ENCODE data around the gene MATK. TPM values are rescaled to one million over a fixed set of nuclear protein-coding genes. Genes with fewer than 3 reads are reported as not detected.

The MATK gene, protein sequence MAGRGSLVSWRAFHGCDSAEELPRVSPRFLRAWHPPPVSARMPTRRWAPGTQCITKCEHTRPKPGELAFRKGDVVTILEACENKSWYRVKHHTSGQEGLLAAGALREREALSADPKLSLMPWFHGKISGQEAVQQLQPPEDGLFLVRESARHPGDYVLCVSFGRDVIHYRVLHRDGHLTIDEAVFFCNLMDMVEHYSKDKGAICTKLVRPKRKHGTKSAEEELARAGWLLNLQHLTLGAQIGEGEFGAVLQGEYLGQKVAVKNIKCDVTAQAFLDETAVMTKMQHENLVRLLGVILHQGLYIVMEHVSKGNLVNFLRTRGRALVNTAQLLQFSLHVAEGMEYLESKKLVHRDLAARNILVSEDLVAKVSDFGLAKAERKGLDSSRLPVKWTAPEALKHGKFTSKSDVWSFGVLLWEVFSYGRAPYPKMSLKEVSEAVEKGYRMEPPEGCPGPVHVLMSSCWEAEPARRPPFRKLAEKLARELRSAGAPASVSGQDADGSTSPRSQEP
- total RNA-seq (10 to 100 TPM in 4 of 5 donors, 1 to 10 TPM in 1; 9.2 to 41.4 (median 20.6) TPM), total RNA-seq (7.3 to 110 (median 37.9) reads per million in 29 experiments)
- total RNA-seq (2013), result 66.8 TPM

DNA sequence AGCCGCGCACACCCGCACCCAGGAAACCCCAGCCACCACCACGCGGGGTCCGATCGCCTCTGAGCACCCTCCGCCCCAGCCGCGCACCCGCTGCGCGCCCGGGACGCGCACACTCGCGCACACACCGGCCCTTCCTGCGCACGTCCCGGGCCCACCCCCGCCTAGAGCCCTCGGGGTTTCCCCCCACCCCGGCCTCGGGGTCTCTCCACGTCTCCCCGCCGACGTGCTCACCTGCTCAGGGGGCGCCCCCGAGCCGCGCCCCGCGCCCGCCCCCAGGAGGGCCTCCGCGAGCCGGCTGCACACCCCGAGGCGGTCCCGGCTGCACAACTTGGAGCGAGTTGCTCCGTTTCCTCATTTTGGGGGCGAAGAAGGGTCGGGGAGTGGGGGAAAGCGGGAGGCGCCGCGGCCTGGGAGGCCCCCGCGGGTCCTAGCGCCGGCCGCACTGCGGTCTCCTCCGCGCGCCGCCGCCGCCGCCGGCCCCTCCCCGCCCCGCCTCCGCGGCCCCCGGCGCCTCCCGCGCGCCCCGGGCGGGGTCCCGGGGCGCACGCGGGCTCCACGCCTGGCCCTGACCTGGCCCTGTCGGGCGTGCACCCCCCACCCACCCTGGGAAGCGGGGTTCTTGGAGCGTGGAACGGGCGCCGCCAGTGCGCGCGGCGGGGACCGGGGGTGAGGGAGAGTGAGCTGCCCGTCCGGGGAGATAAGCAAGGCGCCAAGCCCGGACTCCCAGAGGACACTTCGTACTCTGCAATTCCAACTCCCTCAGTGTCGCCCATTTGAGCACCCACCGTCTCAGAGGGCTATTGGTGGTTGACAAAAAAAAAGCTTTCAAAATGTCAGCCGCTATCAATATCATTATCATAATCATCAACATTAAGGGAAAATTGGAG, at the start of gene MATK:
MATK (minus strand) TSS at position 444 of the 887 bp plus-strand sequence. CDS start 1,246 bp downstream, outside the sequence.
- DNase-seq, result peak in 5 of 35 experiments; percentile 8 to 47 (median 22)
- CTCF ChIA-PET, result interaction anchor here in 1 of 2 donors (0.6 kb wide), 1 partner anchor 1149 kb away, joined by 4 read pairs; no protein-coding TSS in a partner anchor

DNA sequence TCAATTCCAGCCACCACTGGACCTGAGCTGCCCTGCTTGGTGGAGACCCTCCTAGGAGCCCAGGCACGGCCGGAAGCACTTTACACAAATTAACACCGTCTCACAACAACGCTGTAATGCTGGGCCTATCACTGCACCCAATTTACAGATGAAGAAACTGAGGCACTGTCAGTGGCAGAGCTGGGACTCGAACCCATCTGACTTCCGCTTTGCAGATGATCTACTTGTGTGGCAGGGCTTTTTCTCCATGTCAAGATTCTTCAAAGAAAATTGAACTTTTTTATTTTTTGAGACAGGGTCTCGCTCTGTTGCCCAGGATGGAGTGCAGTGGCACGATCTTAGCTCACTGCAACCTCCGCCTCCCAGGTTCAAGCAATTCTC, 48.9 kb upstream of the MATK start:
- ChIA-PET POLR2A (no interaction called here), CTCF (no interaction called here)
- no peaks in the 10 kb centered on the region for H3K36me3 Mint-ChIP-seq
- H3K27ac Mint-ChIP-seq, result no peak overlapping the region
- WGBS (ENCODE audit: insufficient coverage), result 90% methylated on average over 6 of the region's 9 CpGs
- Histone ChIP-seq H3K4me1 (ENCODE audit: control insufficient read depth in 1 of 2, extremely low read depth in 1 of 2, insufficient read depth in 2 of 2, low read length in 2 of 2) (no peaks in the 10 kb centered on the region), H3K4me3 (ENCODE audit: control insufficient read depth in 1 of 2, extremely low read depth in 1 of 2, low read length in 1 of 2) (no peak overlapping the region), H3K9me3 (no peaks in the 10 kb centered on the region), H3K27me3 (replicated peaks in 1 of 2; ENCODE audit: control insufficient read depth in 2 of 2, extremely low read depth in 1 of 2, insufficient read depth in 2 of 2, low read length in 1 of 2) (peaks cover 0 to 30% of the 10 kb centered on the region in 2 experiments), H3K36me3 (ENCODE audit: control insufficient read depth in 2 of 2, extremely low read depth in 1 of 2, insufficient read depth in 1 of 2, low read length in 1 of 2) (no peaks in the 10 kb centered on the region), H3K27ac (ENCODE audit: low read length) (no peak overlapping the region)
- ATAC-seq (replicated peaks in 1 of 4) (no peak), DNase-seq (no peak)
- H3K4me1 Mint-ChIP-seq, result peaks cover 0 to 7% (median 4%) of the 10 kb centered on the region in 3 donors
- H3K27me3 Mint-ChIP-seq, result peaks cover 0 to 6% of the 10 kb centered on the region in 2 donors
- H3K4me3 Mint-ChIP-seq, result no peak overlapping the region
- no peaks in the 10 kb centered on the region for H3K9me3 Mint-ChIP-seq

More for the DNA sequence above, at the start of gene MATK:
- no peaks in the 10 kb centered on the region for H3K27me3 Mint-ChIP-seq
- no peak within 1 kb of the TSS for H3K27ac ChIP-seq (ENCODE audit: low read length)
- peaks cover 8 to 16% of the 10 kb centered on the region in 2 donors for H3K36me3 ChIP-seq (ENCODE audit: control insufficient read depth in 2 of 2, extremely low read depth in 1 of 2, insufficient read depth in 1 of 2, low read length in 1 of 2)
- POLR2A ChIA-PET, result no interaction called here
- peaks cover under 1% of the 10 kb centered on the region for H3K9me3 ChIP-seq
- peaks cover 6 to 61% of the 10 kb centered on the region in 2 experiments for H3K4me1 ChIP-seq (ENCODE audit: control insufficient read depth in 1 of 2, extremely low read depth in 1 of 2, insufficient read depth in 2 of 2, low read length in 2 of 2)
- H3K36me3 Mint-ChIP-seq, result peaks cover 17% of the 10 kb centered on the region
- H3K4me1 Mint-ChIP-seq, result peaks cover 6 to 37% (median 21%) of the 10 kb centered on the region in 3 donors
- no peak within 1 kb of the TSS for H3K27ac Mint-ChIP-seq
- peak within 1 kb of the TSS; percentile 53 to 83 for H3K4me3 ChIP-seq (ENCODE audit: control insufficient read depth in 1 of 2, extremely low read depth in 1 of 2, low read length in 1 of 2)
- peaks cover 0 to 6% of the 10 kb centered on the region in 2 experiments for H3K27me3 ChIP-seq (replicated peaks in 1 of 2; ENCODE audit: control insufficient read depth in 2 of 2, extremely low read depth in 1 of 2, insufficient read depth in 2 of 2, low read length in 1 of 2)
- H3K9me3 Mint-ChIP-seq, result peaks cover 6 to 19% (median 13%) of the 10 kb centered on the region in 3 donors
- ATAC-seq (replicated peaks in 1 of 4), result peak; percentile 39 to 60 (median 54)
- H3K4me3 Mint-ChIP-seq, result peak within 1 kb of the TSS; percentile 71 to 80 (median 79)
- under 1% methylated on average over 76 of the region's 101 CpGs for WGBS (ENCODE audit: insufficient coverage)

DNA sequence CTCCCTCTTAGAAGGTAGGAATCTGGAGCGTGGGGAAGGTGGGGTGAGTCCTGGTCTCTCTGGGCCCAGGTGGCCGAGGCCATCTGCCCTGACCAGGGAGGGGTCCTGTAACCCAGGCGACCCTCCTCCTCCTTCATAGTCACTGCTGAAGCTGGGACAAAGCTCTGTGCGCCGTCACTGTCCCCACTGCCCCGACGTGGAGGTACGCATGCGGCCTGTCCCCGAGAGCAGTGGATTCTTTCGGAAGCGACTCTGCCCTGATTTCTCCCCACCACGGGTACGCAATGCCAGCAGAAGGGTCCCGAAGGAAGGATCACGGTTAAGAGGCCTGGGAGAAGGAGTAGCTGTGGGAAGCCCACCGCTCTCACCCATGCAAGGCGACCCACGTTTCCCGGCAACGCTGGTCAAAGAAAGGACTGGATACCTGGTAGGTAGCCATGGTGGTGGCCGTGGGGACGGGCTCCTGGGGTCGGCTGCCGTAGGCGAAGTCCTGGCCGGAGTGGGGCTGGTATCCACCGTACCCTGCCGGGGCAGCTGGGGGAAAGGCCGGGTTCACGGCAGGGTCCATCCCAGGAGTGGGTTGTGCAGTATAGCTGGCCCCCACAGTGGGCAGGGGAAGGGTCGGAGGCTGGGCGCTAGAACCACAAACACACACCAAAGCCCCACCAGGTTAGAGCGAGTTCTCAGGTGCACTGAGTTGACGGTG, 48.3 kb upstream of the MATK start:
- ChIA-PET CTCF (no interaction called here), POLR2A (no interaction called here)
- no peak overlapping the region for H3K27ac ChIP-seq (ENCODE audit: low read length)
- H3K9me3 ChIP-seq, result no peaks in the 10 kb centered on the region
- H3K4me3 Mint-ChIP-seq, result no peak overlapping the region
- H3K4me1 ChIP-seq (ENCODE audit: control insufficient read depth in 1 of 2, extremely low read depth in 1 of 2, insufficient read depth in 2 of 2, low read length in 2 of 2), result no peaks in the 10 kb centered on the region
- peaks cover 0 to 7% (median 4%) of the 10 kb centered on the region in 3 donors for H3K4me1 Mint-ChIP-seq
- no peak for ATAC-seq (replicated peaks in 1 of 4)
- H3K4me3 ChIP-seq (ENCODE audit: control insufficient read depth in 1 of 2, extremely low read depth in 1 of 2, low read length in 1 of 2), result no peak overlapping the region
- no peak overlapping the region for H3K27ac Mint-ChIP-seq
- H3K36me3 Mint-ChIP-seq, result no peaks in the 10 kb centered on the region
- no peaks in the 10 kb centered on the region for H3K36me3 ChIP-seq (ENCODE audit: control insufficient read depth in 2 of 2, extremely low read depth in 1 of 2, insufficient read depth in 1 of 2, low read length in 1 of 2)
- no peak for DNase-seq
- WGBS (ENCODE audit: insufficient coverage), result 89% methylated on average over 32 of the region's 35 CpGs
- no peaks in the 10 kb centered on the region for H3K9me3 Mint-ChIP-seq
- peaks cover 0 to 30% of the 10 kb centered on the region in 2 experiments for H3K27me3 ChIP-seq (replicated peaks in 1 of 2; ENCODE audit: control insufficient read depth in 2 of 2, extremely low read depth in 1 of 2, insufficient read depth in 2 of 2, low read length in 1 of 2)
- peaks cover 0 to under 1% of the 10 kb centered on the region in 2 donors for H3K27me3 Mint-ChIP-seq

DNA sequence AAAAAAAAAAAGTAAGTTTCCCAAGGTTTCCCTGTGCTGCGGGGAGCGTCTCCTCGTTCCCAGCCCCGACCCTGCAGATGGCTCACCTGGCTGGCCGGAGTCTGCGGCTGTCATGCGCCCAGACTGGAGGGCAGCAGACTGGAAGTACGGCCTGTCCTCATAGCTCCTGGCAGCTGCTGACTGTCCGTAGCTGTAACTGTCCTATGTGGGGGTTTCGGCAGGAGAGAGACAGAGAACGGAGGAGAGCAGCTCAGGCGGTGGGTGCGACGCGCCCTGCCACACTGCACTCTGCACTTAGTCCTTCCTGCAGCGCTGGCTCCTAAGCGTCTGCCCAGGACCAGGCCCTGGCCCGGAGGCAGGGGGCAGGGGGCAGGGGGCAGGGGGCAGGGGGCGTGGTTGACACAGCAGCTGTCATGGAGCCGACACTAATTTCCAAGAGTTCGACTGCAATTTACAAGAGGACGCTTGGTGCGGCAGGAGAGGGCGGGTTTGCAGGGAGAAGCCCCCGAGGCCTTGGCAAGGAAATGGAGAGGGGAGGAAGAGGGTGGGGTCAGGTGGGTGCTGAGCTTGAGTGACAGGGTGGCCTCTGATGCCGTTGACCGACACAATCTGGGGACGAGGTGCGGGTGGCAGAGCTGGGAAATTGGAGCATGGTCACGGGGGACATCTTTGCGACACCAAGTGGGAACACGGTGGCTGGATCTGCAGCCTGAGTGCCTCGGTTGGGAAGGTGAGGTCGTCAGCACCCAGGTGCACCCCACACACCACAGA, 47.6 kb upstream of the MATK start:
- 73% methylated on average over 22 of the region's 34 CpGs for WGBS (ENCODE audit: insufficient coverage)
- no peak overlapping the region for H3K27ac Mint-ChIP-seq
- no peaks in the 10 kb centered on the region for H3K36me3 Mint-ChIP-seq
- H3K27ac ChIP-seq (ENCODE audit: low read length), result no peak overlapping the region
- H3K4me3 Mint-ChIP-seq, result no peak overlapping the region
- H3K4me3 ChIP-seq (ENCODE audit: control insufficient read depth in 1 of 2, extremely low read depth in 1 of 2, low read length in 1 of 2), result no peak overlapping the region
- H3K9me3 ChIP-seq, result no peaks in the 10 kb centered on the region
- no peaks in the 10 kb centered on the region for H3K27me3 Mint-ChIP-seq
- H3K4me1 Mint-ChIP-seq, result peaks cover 0 to 7% (median 4%) of the 10 kb centered on the region in 3 donors
- ChIA-PET POLR2A (no interaction called here), CTCF (no interaction called here)
- H3K4me1 ChIP-seq (ENCODE audit: control insufficient read depth in 1 of 2, extremely low read depth in 1 of 2, insufficient read depth in 2 of 2, low read length in 2 of 2), result peaks cover 0 to under 1% of the 10 kb centered on the region in 2 experiments
- H3K36me3 ChIP-seq (ENCODE audit: control insufficient read depth in 2 of 2, extremely low read depth in 1 of 2, insufficient read depth in 1 of 2, low read length in 1 of 2), result no peaks in the 10 kb centered on the region
- DNase-seq (no peak), ATAC-seq (replicated peaks in 1 of 4) (no peak)
- H3K27me3 ChIP-seq (replicated peaks in 1 of 2; ENCODE audit: control insufficient read depth in 2 of 2, extremely low read depth in 1 of 2, insufficient read depth in 2 of 2, low read length in 1 of 2), result peaks cover 0 to 30% of the 10 kb centered on the region in 2 experiments
- no peaks in the 10 kb centered on the region for H3K9me3 Mint-ChIP-seq

DNA sequence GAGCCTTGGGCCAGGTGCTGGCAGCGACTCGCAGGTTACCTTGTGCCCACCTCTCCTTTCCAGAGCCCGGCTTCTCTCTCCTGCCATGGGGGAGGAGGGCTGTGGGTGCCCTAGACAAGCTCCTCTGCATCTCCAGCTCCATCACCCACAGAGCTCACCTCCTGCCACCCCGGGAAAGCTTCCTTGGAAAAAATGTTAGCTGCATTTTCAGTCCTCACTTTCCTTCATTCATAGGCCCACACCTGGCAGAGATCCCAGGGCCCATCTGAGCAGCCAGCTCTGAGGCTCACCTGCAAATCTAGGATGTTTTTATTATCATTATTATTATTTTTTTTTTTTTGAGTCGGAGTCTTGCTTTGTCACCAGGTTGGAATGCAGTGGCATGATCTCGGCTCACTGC, 45.8 kb upstream of the MATK start:
- no peak for DNase-seq
- H3K4me3 ChIP-seq (ENCODE audit: control insufficient read depth in 1 of 2, extremely low read depth in 1 of 2, low read length in 1 of 2), result no peak overlapping the region
- no peaks in the 10 kb centered on the region for H3K36me3 ChIP-seq (ENCODE audit: control insufficient read depth in 2 of 2, extremely low read depth in 1 of 2, insufficient read depth in 1 of 2, low read length in 1 of 2)
- no peak overlapping the region for H3K4me3 Mint-ChIP-seq
- WGBS (ENCODE audit: insufficient coverage), result no CpG with 5 or more reads among the region's 6 CpGs
- peaks cover 0 to 8% of the 10 kb centered on the region in 2 experiments for H3K4me1 ChIP-seq (ENCODE audit: control insufficient read depth in 1 of 2, extremely low read depth in 1 of 2, insufficient read depth in 2 of 2, low read length in 2 of 2)
- no peak overlapping the region for H3K27ac Mint-ChIP-seq
- H3K9me3 ChIP-seq, result no peaks in the 10 kb centered on the region
- no peaks in the 10 kb centered on the region for H3K27me3 Mint-ChIP-seq
- H3K36me3 Mint-ChIP-seq, result no peaks in the 10 kb centered on the region
- H3K9me3 Mint-ChIP-seq, result no peaks in the 10 kb centered on the region
- H3K27ac ChIP-seq (ENCODE audit: low read length), result no peak overlapping the region
- POLR2A ChIA-PET, result no interaction called here
- peaks cover 0 to 36% of the 10 kb centered on the region in 2 experiments for H3K27me3 ChIP-seq (replicated peaks in 1 of 2; ENCODE audit: control insufficient read depth in 2 of 2, extremely low read depth in 1 of 2, insufficient read depth in 2 of 2, low read length in 1 of 2)
- CTCF ChIA-PET, result no interaction called here
- peaks cover 0 to 7% (median 6%) of the 10 kb centered on the region in 3 donors for H3K4me1 Mint-ChIP-seq
- no peak for ATAC-seq (replicated peaks in 1 of 4)

Measured in T-cell (primary cell).